DND-41 (cell line): Measurements from ENCODE around the gene ACLY.

Experiments
- ATAC-seq: fragments of 200-7000 bp; cut with Tn5 transposase; 3 replicates; pipeline ENCODE4 v1.9.1; 2021; ENCODE audit warnings: low read depth; ENCODE audit not compliant: insufficient read depth
- DNase-seq: peaks from one replicate; pipeline ENCODE4 v3.0.0-alpha.2; 2020
- H2AFZ ChIP-seq: 2 replicates; pipeline ENCODE4 v1.6.0; 2012; ENCODE audit warnings: low read depth, low read length
- H3K27ac ChIP-seq: 2 replicates; pipeline ENCODE4 v1.5.1; 2012; ENCODE audit warnings: low read length, inconsistent platforms
- H3K27me3 ChIP-seq: fragments of 200-600 bp; sonication (generic); 2 replicates; pipeline ENCODE4 v1.6.0; 2012; ENCODE audit warnings: low read length, mild to moderate bottlenecking, inconsistent platforms; ENCODE audit not compliant: insufficient read depth, poor library complexity
- H3K36me3 ChIP-seq: 2 replicates; pipeline ENCODE4 v1.5.1; 2012; ENCODE audit warnings: low read length, inconsistent platforms; ENCODE audit not compliant: insufficient read depth
- H3K4me1 ChIP-seq: 2 replicates; pipeline ENCODE4 v1.5.1; 2012; ENCODE audit warnings: mild to moderate bottlenecking, low read length; ENCODE audit not compliant: insufficient read depth
- H3K4me2 ChIP-seq: 2 replicates; pipeline ENCODE4 v1.6.0; 2012; ENCODE audit warnings: mild to moderate bottlenecking, moderate library complexity, low read length, inconsistent platforms; ENCODE audit not compliant: insufficient read depth
- H3K4me3 ChIP-seq, 2 experiments: fragments of 200-600 bp in 1 of 2; shearing (Covaris generic) in 1 of 2; 2 replicates each; pipeline ENCODE4 v1.5.1; 2012 to 2016; ENCODE audit warnings: inconsistent platforms in 2 of 2, low read length in 2 of 2, mild to moderate bottlenecking in 2 of 2, low read depth in 1 of 2, moderate library complexity in 1 of 2
- H3K79me2 ChIP-seq: 2 replicates; pipeline ENCODE4 v1.6.0; 2012; ENCODE audit warnings: low read length, inconsistent platforms; ENCODE audit not compliant: insufficient read depth
- H3K9ac ChIP-seq: 2 replicates; pipeline ENCODE4 v1.6.0; 2012; ENCODE audit warnings: low read depth, mild to moderate bottlenecking, inconsistent platforms, low read length, moderate library complexity
- H3K9me3 ChIP-seq: 2 replicates; pipeline ENCODE4 v1.5.1; 2012; ENCODE audit warnings: low read length, moderate library complexity, mild to moderate bottlenecking, inconsistent platforms; ENCODE audit not compliant: insufficient read depth, severe bottlenecking
- H4K20me1 ChIP-seq: 2 replicates; pipeline ENCODE4 v1.6.0; 2012; ENCODE audit warnings: low read length; ENCODE audit not compliant: insufficient read depth
- CTCF ChIP-seq: IDR thresholded peaks from 2 replicates; pipeline ENCODE4 v1.5.1; 2012; ENCODE audit warnings: borderline replicate concordance, low read length, moderate library complexity, mild to moderate bottlenecking; ENCODE audit not compliant: poor library complexity, severe bottlenecking; ENCODE audit errors: extremely low read depth
- EZH2 ChIP-seq: IDR thresholded peaks from 3 replicates; pipeline ENCODE4 v1.6.1; 2012; ENCODE audit warnings: borderline replicate concordance, low read depth, mild to moderate bottlenecking, moderate library complexity, low read length, inconsistent platforms; ENCODE audit not compliant: severe bottlenecking

ACLY gene

GRCh38 chr17:41823580-41823979, 95.2 kb downstream of the ACLY start:
- no peak for TF ChIP-seq CTCF
- TF ChIP-seq EZH2 = no peak
- Histone ChIP-seq H3K79me2 (no peaks in the 10 kb centered on the region), H4K20me1 (no peaks in the 10 kb centered on the region), H3K4me2 (no peak overlapping the region), H2AFZ (no peak overlapping the region), H3K9ac (no peak overlapping the region), H3K36me3 (peaks cover 4% of the 10 kb centered on the region; the same call in 1 of the 2 replicates), H3K4me1 (no peaks in the 10 kb centered on the region), H3K9me3 (no peaks in the 10 kb centered on the region), H3K27me3 (no peaks in the 10 kb centered on the region), H3K4me3 (no peak overlapping the region), H3K27ac (no peak overlapping the region)
- DNase-seq (no peak), ATAC-seq (no peak)

DNA sequence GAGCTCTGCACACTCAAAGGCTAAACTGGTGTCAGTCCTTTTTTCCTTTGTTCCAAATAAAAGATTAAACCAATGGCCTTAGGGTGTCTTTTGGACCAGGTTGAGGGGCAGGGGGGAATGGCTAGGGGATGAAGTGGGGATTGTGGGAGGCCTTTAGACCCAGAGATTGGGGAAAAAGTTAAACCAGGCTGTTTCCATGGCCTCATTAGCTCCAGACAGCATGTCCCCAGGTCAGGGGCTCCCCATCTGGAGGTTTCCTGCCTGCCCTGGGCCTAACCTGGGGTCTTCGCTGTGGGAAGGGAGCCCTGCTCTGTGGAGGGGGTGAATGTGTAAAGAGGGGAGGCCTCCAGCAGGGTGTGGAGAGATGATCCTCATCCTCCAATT, 95.6 kb downstream of the ACLY start:
- H3K4me2 ChIP-seq = no peak overlapping the region
- no peak overlapping the region for H3K4me3 ChIP-seq
- no peaks in the 10 kb centered on the region for H4K20me1 ChIP-seq
- no peaks in the 10 kb centered on the region for H3K27me3 ChIP-seq
- H3K9ac ChIP-seq = no peak overlapping the region
- peaks cover 3% of the 10 kb centered on the region; the same call in 1 of the 2 replicates for H3K36me3 ChIP-seq
- no peak overlapping the region for H2AFZ ChIP-seq
- H3K4me1 ChIP-seq = no peaks in the 10 kb centered on the region
- ATAC-seq (no peak), DNase-seq (no peak)
- no peaks in the 10 kb centered on the region for H3K79me2 ChIP-seq
- H3K9me3 ChIP-seq = no peaks in the 10 kb centered on the region
- no peak overlapping the region for H3K27ac ChIP-seq
- TF ChIP-seq CTCF (no peak), EZH2 (no peak)

GRCh38 chr17:41822216-41823140, 96.3 kb downstream of the ACLY start:
- Histone ChIP-seq H3K27ac (no peak overlapping the region), H3K9me3 (no peaks in the 10 kb centered on the region), H2AFZ (no peak overlapping the region), H3K4me1 (no peaks in the 10 kb centered on the region), H3K27me3 (no peaks in the 10 kb centered on the region), H3K9ac (no peak overlapping the region), H3K4me3 (no peak overlapping the region), H4K20me1 (no peaks in the 10 kb centered on the region), H3K79me2 (no peaks in the 10 kb centered on the region), H3K4me2 (no peak overlapping the region), H3K36me3 (peaks cover 3% of the 10 kb centered on the region; the same call in 1 of the 2 replicates)
- TF ChIP-seq CTCF (no peak), EZH2 (no peak)
- ATAC-seq = 0 out of 3 replicates have a peak, but pooled peaks have one; percentile 27
- no peak for DNase-seq

GRCh38 chr17:41821776-41822175, 97.0 kb downstream of the ACLY start:
- no peaks in the 10 kb centered on the region for H3K79me2 ChIP-seq

More at GRCh38 chr17:41821776-41822175, 97.0 kb downstream of the ACLY start:
- H3K4me2 ChIP-seq = no peak overlapping the region
- no peak overlapping the region for H2AFZ ChIP-seq
- no peaks in the 10 kb centered on the region for H3K9me3 ChIP-seq
- no peak overlapping the region for H3K27ac ChIP-seq
- no peaks in the 10 kb centered on the region for H4K20me1 ChIP-seq
- H3K4me3 ChIP-seq = no peak overlapping the region
- H3K9ac ChIP-seq = no peak overlapping the region
- H3K27me3 ChIP-seq = no peaks in the 10 kb centered on the region
- H3K36me3 ChIP-seq = peaks cover 3% of the 10 kb centered on the region; the same call in 1 of the 2 replicates
- ATAC-seq (no peak), DNase-seq (no peak)
- TF ChIP-seq CTCF (no peak), EZH2 (no peak)
- H3K4me1 ChIP-seq = no peaks in the 10 kb centered on the region
